GM19463 (cell line): ENCODE measurements around the gene SLC31A1.

Experiments used
- ATAC-seq: cut with Tn5 transposase; IDR thresholded peaks from one replicate; pipeline ENCODE4 v1.9.1; 2021; ENCODE audit warnings: mild to moderate bottlenecking, moderate library complexity; ENCODE audit not compliant: unreplicated experiment

SLC31A1 gene

DNA sequence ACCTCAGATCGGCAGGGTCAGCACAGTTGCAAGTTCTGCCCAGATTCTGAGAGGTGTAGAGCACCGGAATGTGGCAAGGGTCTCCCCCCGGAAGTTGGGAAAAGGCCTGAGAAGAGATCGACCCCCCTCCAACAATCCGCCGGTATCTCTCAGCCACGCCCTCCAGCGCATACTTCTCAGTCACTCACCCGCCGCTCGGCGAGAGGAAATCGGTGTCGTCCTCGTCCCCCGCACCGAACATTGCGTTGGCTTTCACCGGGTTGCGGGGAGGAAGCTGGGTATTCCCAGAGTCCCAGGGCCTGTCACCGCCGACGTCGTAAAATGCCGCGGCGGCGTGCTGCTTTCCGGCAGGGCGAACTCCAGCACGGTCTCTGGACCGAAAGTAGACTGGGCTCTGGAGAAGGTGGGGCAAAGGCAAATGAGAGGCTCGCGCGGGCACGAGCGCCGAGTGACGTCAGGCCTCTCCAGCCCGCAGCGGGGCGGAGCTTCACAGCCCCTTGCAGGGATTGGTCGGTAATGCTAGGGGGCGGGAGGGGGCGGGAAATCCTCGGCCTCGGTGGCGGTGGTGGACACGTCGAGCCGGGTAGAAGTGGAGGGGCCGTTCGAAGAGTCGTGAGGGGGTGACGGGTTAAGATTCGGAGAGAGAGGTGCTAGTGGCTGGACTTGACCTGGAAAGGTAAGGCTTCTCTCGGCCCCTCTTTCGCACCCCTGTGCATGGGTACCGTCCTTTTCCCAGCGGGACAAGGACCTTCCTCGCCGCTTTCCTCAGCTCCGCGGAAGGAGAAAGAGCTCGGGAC lies at the start of gene SLC31A1, which contains the start of gene FKBP15:
Gene SLC31A1 (plus strand): TSS at position 542 of the 797 bp plus-strand sequence. CDS start 34,605 bp downstream, outside the sequence.
Gene FKBP15 (minus strand): TSS at position 275 of the 797 bp plus-strand sequence. CDS start 34 bp downstream, at position 241.
- peak; percentile 89 for ATAC-seq

GRCh38 chr9:113173341-113173740 lies 48.0 kb upstream of the SLC31A1 start:
- no peak for ATAC-seq

DNA sequence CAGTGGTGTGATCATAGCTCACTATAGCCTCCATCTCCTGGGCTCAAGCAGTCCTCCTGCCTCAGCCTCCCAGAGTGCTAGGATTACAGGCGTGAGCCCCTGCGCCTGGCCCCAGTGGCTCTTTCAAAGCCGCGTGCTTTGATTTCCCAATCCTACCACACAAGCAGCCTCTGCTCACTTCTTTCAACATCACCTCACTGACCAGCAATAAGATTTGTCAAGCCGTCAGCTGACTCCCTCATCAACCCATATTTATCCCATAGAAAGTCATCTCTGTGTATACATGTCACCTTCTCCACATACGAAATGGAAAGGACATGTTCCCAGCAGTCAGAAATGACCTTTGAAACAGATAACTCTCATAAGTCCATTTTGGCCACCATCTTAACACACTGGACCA lies 44.5 kb upstream of the SLC31A1 start:
- no peak for ATAC-seq

GRCh38 chr9:113177251-113177650 lies 44.1 kb upstream of the SLC31A1 start:
- ATAC-seq: no peak

DNA sequence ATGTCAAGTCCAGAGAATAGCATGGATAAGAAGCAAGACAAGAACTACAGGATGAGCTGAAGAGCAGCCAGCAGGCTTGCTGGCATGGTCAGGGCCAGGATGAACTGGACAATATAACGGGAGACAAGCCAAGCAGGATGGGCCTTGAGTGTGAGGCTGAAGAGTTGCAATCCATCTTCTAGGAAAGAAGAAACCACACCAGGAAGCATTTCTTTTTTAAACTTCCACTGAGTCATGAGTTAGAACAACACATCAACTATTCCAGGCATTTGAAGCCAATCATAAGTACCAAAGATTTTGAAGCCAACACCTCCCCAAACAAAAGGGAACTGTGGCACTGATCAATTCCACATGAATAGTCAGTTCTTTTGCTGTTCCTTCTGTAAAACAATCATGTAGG lies 43.3 kb upstream of the SLC31A1 start:
- no peak for ATAC-seq

DNA sequence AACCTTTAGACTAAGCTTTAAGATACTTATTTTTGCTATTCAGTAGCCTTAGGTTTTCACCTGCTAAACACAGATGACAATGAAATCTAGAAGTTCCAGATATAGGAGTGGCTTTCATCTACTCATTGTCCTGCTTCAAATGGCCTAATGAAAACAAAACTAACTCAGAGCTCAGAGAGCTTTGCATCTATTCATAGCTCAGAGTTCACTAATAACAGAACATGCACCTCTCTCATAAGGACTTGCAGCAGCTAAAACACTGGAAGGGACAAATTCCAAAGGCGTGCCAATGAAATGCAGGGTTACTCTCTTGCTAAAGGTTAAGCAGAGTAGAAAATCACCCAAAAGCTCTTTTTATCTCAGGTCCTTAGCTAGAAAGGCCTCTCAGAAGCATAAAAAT lies 41.5 kb upstream of the SLC31A1 start:
- ATAC-seq: no peak

DNA sequence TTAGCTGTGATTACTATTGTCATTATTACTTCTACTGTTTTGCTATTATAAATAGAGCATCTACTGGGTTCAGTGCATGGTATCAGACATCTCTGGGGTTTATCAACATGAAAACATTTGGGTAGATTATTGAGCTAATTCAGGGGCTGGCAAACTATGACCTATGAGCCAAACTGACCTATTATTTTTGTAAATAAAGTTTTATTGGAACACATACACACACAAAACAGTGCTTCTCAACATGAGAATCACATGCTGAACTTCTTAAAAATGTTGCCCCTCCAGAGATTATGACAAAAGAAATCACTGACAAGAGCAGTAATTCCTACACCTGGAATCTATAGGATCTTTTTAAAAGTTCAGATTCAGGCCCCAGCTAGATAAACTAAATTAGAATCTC lies 40.2 kb upstream of the SLC31A1 start:
- ATAC-seq: no peak

GRCh38 chr9:113183956-113184488 lies 37.3 kb upstream of the SLC31A1 start:
- ATAC-seq: no peak

DNA sequence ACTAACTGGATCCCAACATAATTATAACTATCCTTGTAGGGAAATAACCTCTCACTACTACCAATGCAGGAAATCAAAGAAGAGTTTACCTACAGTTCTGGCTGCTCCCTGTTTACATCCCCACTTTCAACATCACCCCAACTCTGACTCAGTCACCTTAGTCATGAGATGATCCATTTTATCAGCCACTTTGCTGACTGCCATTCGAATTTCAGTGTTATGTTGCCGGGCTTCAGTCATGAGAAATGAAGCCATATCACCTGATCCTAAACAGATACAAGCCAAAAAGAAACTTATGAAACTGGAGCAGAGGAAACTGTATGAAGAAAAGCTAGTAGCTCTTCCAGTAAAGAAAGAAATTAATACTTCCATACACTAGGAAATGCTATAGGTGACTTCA lies 36.8 kb upstream of the SLC31A1 start:
- no peak for ATAC-seq

DNA sequence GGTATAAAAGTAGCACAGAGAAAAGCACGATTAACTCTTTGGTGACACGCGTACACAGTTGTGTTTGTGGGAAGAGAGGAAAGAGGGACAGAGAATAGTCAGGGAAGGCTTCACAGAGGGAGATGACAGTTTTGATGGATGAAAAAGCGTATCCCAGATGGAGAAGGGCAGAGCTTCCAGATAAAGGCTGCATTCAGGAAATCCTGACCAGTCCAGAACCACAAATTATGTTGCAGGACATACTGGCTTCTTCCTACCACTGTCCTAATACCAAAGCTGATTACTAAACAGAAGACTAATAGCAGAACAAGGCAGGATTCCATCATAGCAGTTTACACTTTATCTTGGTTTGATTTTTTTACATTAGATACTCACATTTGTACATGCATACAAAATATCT lies 36.1 kb upstream of the SLC31A1 start:
- no peak for ATAC-seq

GRCh38 chr9:113186137-113186755 lies 35.1 kb upstream of the SLC31A1 start:
- no peak for ATAC-seq

GRCh38 chr9:113187929-113188595 lies 33.3 kb upstream of the SLC31A1 start:
- ATAC-seq: no peak

DNA sequence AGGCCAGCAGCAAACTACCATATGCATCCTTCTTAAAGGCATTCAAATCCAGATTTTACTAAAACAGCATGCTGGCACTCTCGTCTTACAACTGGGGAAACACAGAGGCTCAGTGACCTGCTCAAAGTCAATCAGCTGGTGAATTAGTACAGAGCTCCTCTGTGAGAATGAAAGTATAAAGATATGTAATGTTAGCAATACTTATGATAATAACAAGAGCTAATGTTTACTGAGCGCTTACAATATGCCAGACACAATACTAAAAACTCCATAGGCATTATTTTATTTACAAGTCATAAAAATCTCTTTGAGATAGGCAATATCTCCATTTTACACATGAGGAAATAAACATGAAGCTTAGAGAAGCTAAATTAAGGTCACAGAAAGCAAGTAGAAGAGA lies 28.9 kb upstream of the SLC31A1 start:
- ATAC-seq: no peak

GRCh38 chr9:113199683-113200329 lies 21.5 kb upstream of the SLC31A1 start:
- ATAC-seq: no peak

DNA sequence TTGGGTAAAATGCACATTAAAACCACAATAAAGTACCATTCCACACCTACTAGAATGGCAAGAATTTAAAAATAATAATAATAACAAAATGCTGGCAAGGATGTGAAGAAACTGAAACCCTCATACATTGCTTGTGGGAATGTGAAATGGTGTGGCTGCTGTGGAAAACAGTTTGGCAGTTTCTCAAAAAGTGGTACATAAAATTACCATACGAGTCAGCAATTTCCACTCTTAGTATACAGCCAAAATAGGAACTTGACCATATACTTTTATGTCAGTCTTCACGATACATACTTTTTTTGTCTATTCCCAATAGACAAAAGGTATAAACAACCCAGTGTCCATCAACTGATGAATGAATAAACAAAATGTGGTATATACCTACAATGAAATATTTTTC lies 15.9 kb upstream of the SLC31A1 start:
- ATAC-seq: no peak

GRCh38 chr9:113205861-113206260 lies 15.5 kb upstream of the SLC31A1 start:
- no peak for ATAC-seq

GRCh38 chr9:113210815-113211214 lies 10.5 kb upstream of the SLC31A1 start:
- ATAC-seq: no peak

DNA sequence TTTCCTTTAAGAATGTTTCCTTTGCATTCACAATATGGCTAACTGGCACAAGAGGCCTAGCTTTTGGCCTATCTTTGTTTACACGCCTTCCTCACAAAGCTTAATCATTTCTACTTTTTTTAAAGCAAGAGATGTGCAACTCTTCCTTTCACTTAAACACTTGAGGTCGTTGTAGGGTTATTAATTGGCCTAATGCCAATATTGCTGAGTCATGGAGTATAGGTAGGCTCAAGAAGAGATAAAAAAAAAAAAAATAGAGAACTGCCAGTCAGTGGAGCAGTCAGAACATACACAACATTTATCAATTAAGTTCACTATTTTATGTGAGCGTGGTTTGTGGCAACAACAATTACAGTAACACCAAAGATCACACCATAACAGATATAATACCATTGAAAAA lies 6.2 kb upstream of the SLC31A1 start:
- ATAC-seq: no peak

DNA sequence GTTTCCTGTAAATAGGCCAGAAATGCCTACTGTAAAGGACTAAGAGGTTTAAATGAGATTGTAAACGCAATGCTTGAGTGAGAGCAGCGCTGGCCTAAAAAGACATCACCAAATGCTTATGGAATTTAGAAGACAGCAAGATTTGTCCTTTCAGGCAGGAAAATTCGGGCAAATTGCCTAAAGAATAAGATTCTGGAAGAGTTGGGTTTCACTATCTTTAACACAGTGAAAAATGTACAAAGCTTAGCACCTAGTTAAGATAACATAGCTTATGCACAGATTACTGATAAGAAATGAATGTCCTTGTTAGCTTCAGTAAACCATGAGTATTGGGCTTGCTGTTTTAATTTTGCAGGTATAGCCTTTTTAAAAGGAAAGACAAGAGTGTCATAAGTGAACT lies 4.9 kb upstream of the SLC31A1 start:
- ATAC-seq: no peak

DNA sequence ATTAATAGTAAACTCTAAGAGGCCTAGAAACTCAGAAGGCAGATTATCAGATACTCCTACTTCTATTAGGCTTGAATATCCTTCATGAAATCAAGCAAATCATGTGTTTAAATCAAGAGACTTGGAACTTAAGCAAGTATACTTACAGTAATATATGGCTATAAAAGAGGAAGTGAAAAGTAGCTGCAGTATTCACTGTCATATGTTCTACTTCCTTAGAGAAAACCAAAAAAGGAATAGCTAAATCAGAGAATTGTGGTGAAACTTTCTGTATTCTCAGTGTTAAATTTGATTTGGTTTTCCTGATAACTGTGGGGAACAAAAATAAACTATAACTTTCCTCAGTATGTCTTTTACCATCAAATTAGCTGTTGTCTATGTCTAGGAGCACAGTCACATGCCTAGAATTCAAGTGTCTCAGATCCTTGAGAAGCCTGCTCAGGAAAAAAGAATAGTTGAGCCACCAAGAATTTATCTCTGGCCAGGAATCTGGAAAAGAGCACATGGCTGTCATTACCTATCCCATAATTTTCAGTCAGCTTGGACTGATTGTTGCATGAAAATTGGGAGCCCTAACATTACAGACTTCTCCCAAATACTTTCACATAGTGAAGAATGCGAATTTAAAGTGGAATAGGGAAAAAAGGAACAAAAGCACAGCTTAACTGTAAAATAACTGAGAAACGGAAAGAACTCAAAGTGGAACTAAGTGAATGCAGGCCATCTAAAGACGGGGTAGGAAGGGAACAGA lies 2.0 kb upstream of the SLC31A1 start:
- ATAC-seq: peak; percentile 19
